ENCODE measurements around the gene KLF9.
A peak's percentile ranks its signal among the peaks of the same experiment; 100 is the strongest.

Gene KLF9

DNA sequence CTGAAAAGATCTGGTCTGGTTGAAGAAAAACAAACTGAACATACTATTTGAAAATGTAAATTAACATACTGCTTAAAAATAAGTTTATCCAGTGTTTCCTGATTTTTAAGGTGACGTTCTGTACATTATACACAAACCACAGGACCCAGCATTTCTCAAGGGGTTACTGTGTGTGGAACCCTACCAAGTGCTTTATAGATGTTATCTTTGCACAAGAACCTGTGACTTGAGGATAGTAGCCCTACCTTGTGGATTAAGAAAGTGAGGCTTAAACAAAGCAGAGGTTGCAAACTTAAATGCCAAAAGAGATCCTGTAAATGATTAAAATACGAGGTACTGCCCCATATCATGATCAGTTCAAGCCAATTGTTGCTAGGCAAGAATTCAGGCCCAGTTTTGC lies 4.7 kb downstream of the KLF9 start:
- H3K4me1 ChIP-seq (ENCODE audit: control insufficient read depth, low read depth, low read length), result no peaks in the 10 kb centered on the region
- H2AK5ac ChIP-seq (ENCODE audit: low read length), result no peak overlapping the region
- H2BK5ac ChIP-seq (ENCODE audit: low read length), result no peak overlapping the region
- H2BK15ac ChIP-seq (replicated peaks; ENCODE audit: low read depth), result no peak overlapping the region
- no peaks in the 10 kb centered on the region for H3K79me1 ChIP-seq (ENCODE audit: low read length)
- H3K56ac ChIP-seq (ENCODE audit: low read length), result no peak overlapping the region
- H4K8ac ChIP-seq (ENCODE audit: low read depth, low read length), result no peak overlapping the region
- H3K36me3 ChIP-seq (ENCODE audit: control insufficient read depth, insufficient read depth, low read length), result no peaks in the 10 kb centered on the region
- no peak overlapping the region for H3K18ac ChIP-seq (ENCODE audit: low read length)
- H3K23ac ChIP-seq (ENCODE audit: low read length), result no peak overlapping the region
- no peak overlapping the region for H3K4me3 ChIP-seq (ENCODE audit: low read length)
- no peak overlapping the region for H3K9ac ChIP-seq (ENCODE audit: low read length)
- H3K27ac ChIP-seq (ENCODE audit: low read depth, low read length), result no peak overlapping the region
- no peak overlapping the region for H4K5ac ChIP-seq (ENCODE audit: low read length)
- H3K27me3 ChIP-seq (ENCODE audit: insufficient read depth, low read length, poor library complexity), result peaks cover 5% of the 10 kb centered on the region
- H3K4ac ChIP-seq (ENCODE audit: low read depth, low read length), result no peak overlapping the region
- no peak overlapping the region for H2BK120ac ChIP-seq (ENCODE audit: low read depth, low read length)
- no CpG with 5 or more reads among the region's 2 CpGs for WGBS (ENCODE audit: extremely low coverage, insufficient coverage, low lambda C conversion rate)
- DNase-seq, result no peak
- H3K79me2 ChIP-seq (ENCODE audit: control insufficient read depth, insufficient read depth, low read length), result no peaks in the 10 kb centered on the region
- no peak overlapping the region for H3K4me2 ChIP-seq (ENCODE audit: low read length)

DNA sequence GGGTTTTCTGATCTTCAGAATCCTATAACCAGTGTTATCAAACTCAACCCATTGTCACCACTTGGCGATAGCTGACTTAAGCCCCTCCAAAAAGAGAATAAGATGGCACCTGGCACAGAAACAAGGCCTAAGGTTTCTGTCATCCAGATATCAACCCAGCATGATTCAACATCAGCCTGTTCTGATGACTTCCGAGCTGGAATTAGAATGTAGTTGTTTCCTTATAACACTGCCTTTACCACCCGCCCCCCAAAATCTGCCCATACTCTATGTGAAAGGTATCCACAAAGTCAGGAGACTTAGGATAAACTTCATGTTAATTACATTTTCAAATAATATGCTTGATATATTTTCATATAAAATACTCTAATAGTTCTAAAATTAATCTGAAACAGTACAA lies 5.2 kb downstream of the KLF9 start:
- Histone ChIP-seq H2BK5ac (ENCODE audit: low read length) (no peak overlapping the region), H3K23ac (ENCODE audit: low read length) (no peak overlapping the region), H3K36me3 (ENCODE audit: control insufficient read depth, insufficient read depth, low read length) (no peaks in the 10 kb centered on the region), H4K5ac (ENCODE audit: low read length) (no peak overlapping the region), H4K8ac (ENCODE audit: low read depth, low read length) (no peak overlapping the region), H2BK15ac (replicated peaks; ENCODE audit: low read depth) (no peak overlapping the region), H2AK5ac (ENCODE audit: low read length) (no peak overlapping the region), H3K27me3 (ENCODE audit: insufficient read depth, low read length, poor library complexity) (peaks cover 5% of the 10 kb centered on the region), H3K9ac (ENCODE audit: low read length) (no peak overlapping the region), H3K79me1 (ENCODE audit: low read length) (no peaks in the 10 kb centered on the region), H3K27ac (ENCODE audit: low read depth, low read length) (no peak overlapping the region), H3K79me2 (ENCODE audit: control insufficient read depth, insufficient read depth, low read length) (no peaks in the 10 kb centered on the region), H3K4me3 (ENCODE audit: low read length) (no peak overlapping the region), H3K56ac (ENCODE audit: low read length) (no peak overlapping the region), H3K4me2 (ENCODE audit: low read length) (no peak overlapping the region), H3K4me1 (ENCODE audit: control insufficient read depth, low read depth, low read length) (no peaks in the 10 kb centered on the region), H3K4ac (ENCODE audit: low read depth, low read length) (no peak overlapping the region), H2BK120ac (ENCODE audit: low read depth, low read length) (no peak overlapping the region), H3K18ac (ENCODE audit: low read length) (no peak overlapping the region)
- DNase-seq, result no peak
- no CpG with 5 or more reads among the region's 3 CpGs for WGBS (ENCODE audit: extremely low coverage, insufficient coverage, low lambda C conversion rate)

DNA sequence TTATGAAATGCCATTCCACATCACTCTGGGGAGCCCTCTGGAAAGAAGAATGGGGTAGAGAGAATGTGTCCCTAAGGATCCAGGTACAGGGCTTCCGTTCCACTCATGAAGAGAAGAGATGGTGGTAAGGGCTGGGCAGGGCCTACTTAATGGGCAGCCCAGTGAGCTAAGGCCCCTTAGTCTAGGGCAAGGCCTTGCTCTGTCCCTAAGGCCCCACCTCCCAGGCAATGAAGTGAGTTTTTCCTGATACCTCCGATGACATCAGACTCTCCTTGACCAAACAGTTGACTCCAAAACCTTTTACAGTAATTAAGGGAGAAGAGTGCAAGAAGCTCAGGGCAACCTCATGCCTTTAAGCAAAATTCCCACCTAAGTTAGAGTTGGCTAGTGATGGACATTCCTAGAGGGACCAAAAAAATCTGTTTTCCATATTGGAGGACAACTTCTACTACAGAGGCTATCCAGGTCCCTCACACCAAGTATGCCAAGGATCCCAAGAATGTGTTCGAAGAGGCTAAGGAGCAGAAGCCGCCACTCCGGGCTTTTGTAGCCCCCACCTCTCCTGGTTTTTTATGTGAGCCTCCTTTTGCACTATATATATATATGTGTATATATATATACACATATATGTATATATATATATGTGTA lies 5.9 kb downstream of the KLF9 start:
- H3K4me2 ChIP-seq (ENCODE audit: low read length), result no peak overlapping the region
- no peak overlapping the region for H4K8ac ChIP-seq (ENCODE audit: low read depth, low read length)
- no peaks in the 10 kb centered on the region for H3K4me1 ChIP-seq (ENCODE audit: control insufficient read depth, low read depth, low read length)
- no peaks in the 10 kb centered on the region for H3K79me2 ChIP-seq (ENCODE audit: control insufficient read depth, insufficient read depth, low read length)
- no CpG with 5 or more reads among the region's 5 CpGs for WGBS (ENCODE audit: extremely low coverage, insufficient coverage, low lambda C conversion rate)
- H3K23ac ChIP-seq (ENCODE audit: low read length), result no peak overlapping the region
- no peak overlapping the region for H2AK5ac ChIP-seq (ENCODE audit: low read length)
- no peak overlapping the region for H3K9ac ChIP-seq (ENCODE audit: low read length)
- H4K5ac ChIP-seq (ENCODE audit: low read length), result no peak overlapping the region
- no peak overlapping the region for H3K27ac ChIP-seq (ENCODE audit: low read depth, low read length)
- H2BK15ac ChIP-seq (replicated peaks; ENCODE audit: low read depth), result no peak overlapping the region
- H3K79me1 ChIP-seq (ENCODE audit: low read length), result no peaks in the 10 kb centered on the region
- no peak overlapping the region for H3K4ac ChIP-seq (ENCODE audit: low read depth, low read length)
- no peak overlapping the region for H2BK5ac ChIP-seq (ENCODE audit: low read length)
- H2BK120ac ChIP-seq (ENCODE audit: low read depth, low read length), result no peak overlapping the region
- H3K18ac ChIP-seq (ENCODE audit: low read length), result no peak overlapping the region
- no peaks in the 10 kb centered on the region for H3K36me3 ChIP-seq (ENCODE audit: control insufficient read depth, insufficient read depth, low read length)
- H3K27me3 ChIP-seq (ENCODE audit: insufficient read depth, low read length, poor library complexity), result peaks cover 5% of the 10 kb centered on the region
- H3K4me3 ChIP-seq (ENCODE audit: low read length), result no peak overlapping the region
- peak; percentile 73 for DNase-seq
- no peak overlapping the region for H3K56ac ChIP-seq (ENCODE audit: low read length)

DNA sequence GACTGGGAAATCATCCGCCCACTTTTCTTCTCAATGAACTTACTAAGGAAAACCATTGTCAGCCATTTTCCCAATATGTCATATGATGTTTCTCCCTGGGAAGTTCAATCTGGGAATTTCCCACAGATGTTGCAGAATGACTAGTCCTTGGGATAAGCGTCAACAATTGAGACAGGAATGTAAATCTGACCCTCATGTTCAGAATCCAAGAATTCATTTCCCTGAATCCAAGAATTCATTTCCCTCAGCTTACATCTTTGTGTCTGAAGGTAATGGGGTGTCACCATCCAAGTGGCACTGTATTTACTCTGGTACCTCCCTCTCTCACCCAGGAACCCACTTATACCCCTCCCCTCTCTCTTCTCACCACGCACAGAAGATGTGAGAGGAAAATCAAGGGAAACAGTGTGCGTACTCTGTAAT lies 7.4 kb downstream of the KLF9 start:
- H3K27ac ChIP-seq (ENCODE audit: low read depth, low read length), result no peak overlapping the region
- H3K23ac ChIP-seq (ENCODE audit: low read length), result peak overlapping the region; percentile 66
- no peak overlapping the region for H3K4me2 ChIP-seq (ENCODE audit: low read length)
- DNase-seq, result no peak
- no peak overlapping the region for H4K8ac ChIP-seq (ENCODE audit: low read depth, low read length)
- no peak overlapping the region for H3K18ac ChIP-seq (ENCODE audit: low read length)
- no CpG with 5 or more reads among the region's 4 CpGs for WGBS (ENCODE audit: extremely low coverage, insufficient coverage, low lambda C conversion rate)
- no peaks in the 10 kb centered on the region for H3K36me3 ChIP-seq (ENCODE audit: control insufficient read depth, insufficient read depth, low read length)
- H4K5ac ChIP-seq (ENCODE audit: low read length), result no peak overlapping the region
- H3K79me2 ChIP-seq (ENCODE audit: control insufficient read depth, insufficient read depth, low read length), result no peaks in the 10 kb centered on the region
- no peak overlapping the region for H3K9ac ChIP-seq (ENCODE audit: low read length)
- no peak overlapping the region for H2BK120ac ChIP-seq (ENCODE audit: low read depth, low read length)
- no peaks in the 10 kb centered on the region for H3K27me3 ChIP-seq (ENCODE audit: insufficient read depth, low read length, poor library complexity)
- H2BK15ac ChIP-seq (replicated peaks; ENCODE audit: low read depth), result no peak overlapping the region
- H3K79me1 ChIP-seq (ENCODE audit: low read length), result no peaks in the 10 kb centered on the region
- H3K56ac ChIP-seq (ENCODE audit: low read length), result no peak overlapping the region
- H3K4ac ChIP-seq (ENCODE audit: low read depth, low read length), result no peak overlapping the region
- H2AK5ac ChIP-seq (ENCODE audit: low read length), result no peak overlapping the region
- H3K4me1 ChIP-seq (ENCODE audit: control insufficient read depth, low read depth, low read length), result no peaks in the 10 kb centered on the region
- H3K4me3 ChIP-seq (ENCODE audit: low read length), result no peak overlapping the region
- no peak overlapping the region for H2BK5ac ChIP-seq (ENCODE audit: low read length)

DNA sequence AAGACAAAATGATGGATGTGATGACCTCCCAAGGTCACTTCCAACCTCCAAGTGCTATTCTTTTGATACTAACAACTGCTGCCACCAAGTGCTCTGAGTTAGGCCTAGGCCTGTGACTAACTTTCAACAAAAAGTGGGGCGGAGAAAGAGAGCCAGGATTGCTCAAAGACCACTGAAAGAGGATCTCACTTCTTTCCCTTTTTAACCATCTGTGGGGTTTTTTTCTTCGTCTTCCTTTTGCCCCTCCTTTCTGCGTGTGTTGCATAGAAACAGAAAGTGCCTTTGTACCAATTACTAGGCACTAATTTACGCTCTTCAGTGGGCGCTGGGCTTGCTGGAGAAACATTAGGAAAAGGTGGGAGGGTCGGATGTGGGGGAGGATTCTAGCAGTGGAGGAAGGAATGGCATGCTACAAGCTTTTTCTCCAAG lies 8.0 kb downstream of the KLF9 start:
- H3K27ac ChIP-seq (ENCODE audit: low read depth, low read length), result no peak overlapping the region
- H3K4me2 ChIP-seq (ENCODE audit: low read length), result no peak overlapping the region
- WGBS (ENCODE audit: extremely low coverage, insufficient coverage, low lambda C conversion rate), result no CpG with 5 or more reads among the region's 6 CpGs

DNA sequence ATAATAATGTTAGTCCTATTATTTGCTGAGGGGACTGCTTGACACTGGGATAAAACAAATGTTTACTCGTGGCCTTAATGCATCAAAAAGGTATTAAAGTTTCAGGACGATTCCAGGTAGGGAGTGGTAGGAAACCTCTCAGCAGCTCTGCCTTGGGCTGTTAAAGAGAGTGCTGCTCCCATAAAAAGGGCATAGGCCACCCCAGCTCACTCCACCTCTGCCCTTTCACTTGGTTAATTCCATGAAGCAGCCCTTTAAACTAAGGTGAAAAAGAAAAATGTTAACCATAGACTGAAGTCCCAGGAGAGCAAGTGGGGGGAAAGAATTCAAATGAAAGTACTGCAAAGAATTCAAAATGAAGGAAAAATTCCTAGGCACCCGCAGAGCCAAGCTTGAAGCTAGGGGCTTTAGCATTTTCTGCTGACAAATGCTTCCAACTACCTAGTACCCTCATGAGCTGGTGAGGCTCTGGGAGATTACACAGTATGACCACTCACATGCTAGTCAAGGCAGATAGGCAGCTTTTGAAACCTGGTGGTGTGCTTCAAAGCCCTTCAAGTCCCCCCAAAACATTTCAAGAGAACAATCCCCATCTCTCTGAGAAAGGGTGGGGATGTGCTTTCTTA lies 8.5 kb downstream of the KLF9 start:
- Histone ChIP-seq H3K18ac (ENCODE audit: low read length) (no peak overlapping the region), H3K79me2 (ENCODE audit: control insufficient read depth, insufficient read depth, low read length) (no peaks in the 10 kb centered on the region), H4K8ac (ENCODE audit: low read depth, low read length) (no peak overlapping the region), H2BK5ac (ENCODE audit: low read length) (no peak overlapping the region), H3K36me3 (ENCODE audit: control insufficient read depth, insufficient read depth, low read length) (no peaks in the 10 kb centered on the region), H3K56ac (ENCODE audit: low read length) (no peak overlapping the region), H3K23ac (ENCODE audit: low read length) (no peak overlapping the region), H3K79me1 (ENCODE audit: low read length) (no peaks in the 10 kb centered on the region), H3K27ac (ENCODE audit: low read depth, low read length) (no peak overlapping the region), H3K9ac (ENCODE audit: low read length) (no peak overlapping the region), H3K4ac (ENCODE audit: low read depth, low read length) (no peak overlapping the region), H3K4me1 (ENCODE audit: control insufficient read depth, low read depth, low read length) (no peaks in the 10 kb centered on the region), H4K5ac (ENCODE audit: low read length) (no peak overlapping the region), H2AK5ac (ENCODE audit: low read length) (no peak overlapping the region), H3K4me2 (ENCODE audit: low read length) (no peak overlapping the region), H2BK15ac (replicated peaks; ENCODE audit: low read depth) (no peak overlapping the region), H2BK120ac (ENCODE audit: low read depth, low read length) (no peak overlapping the region), H3K27me3 (ENCODE audit: insufficient read depth, low read length, poor library complexity) (no peaks in the 10 kb centered on the region), H3K4me3 (ENCODE audit: low read length) (no peak overlapping the region)
- DNase-seq, result peak; percentile 17
- no CpG with 5 or more reads among the region's 3 CpGs for whole genome bisulfite sequencing (ENCODE audit: extremely low coverage, insufficient coverage, low lambda C conversion rate)

More for the DNA sequence above, 8.0 kb downstream of the KLF9 start:
- Histone ChIP-seq H3K79me2 (ENCODE audit: control insufficient read depth, insufficient read depth, low read length) (no peaks in the 10 kb centered on the region), H4K5ac (ENCODE audit: low read length) (no peak overlapping the region), H2BK5ac (ENCODE audit: low read length) (no peak overlapping the region), H3K36me3 (ENCODE audit: control insufficient read depth, insufficient read depth, low read length) (no peaks in the 10 kb centered on the region), H3K4ac (ENCODE audit: low read depth, low read length) (no peak overlapping the region), H3K56ac (ENCODE audit: low read length) (no peak overlapping the region), H3K4me1 (ENCODE audit: control insufficient read depth, low read depth, low read length) (no peaks in the 10 kb centered on the region), H2AK5ac (ENCODE audit: low read length) (no peak overlapping the region), H3K79me1 (ENCODE audit: low read length) (no peaks in the 10 kb centered on the region), H2BK120ac (ENCODE audit: low read depth, low read length) (no peak overlapping the region), H3K27me3 (ENCODE audit: insufficient read depth, low read length, poor library complexity) (no peaks in the 10 kb centered on the region), H3K4me3 (ENCODE audit: low read length) (no peak overlapping the region), H3K18ac (ENCODE audit: low read length) (no peak overlapping the region), H3K23ac (ENCODE audit: low read length) (no peak overlapping the region), H4K8ac (ENCODE audit: low read depth, low read length) (no peak overlapping the region), H2BK15ac (replicated peaks; ENCODE audit: low read depth) (no peak overlapping the region), H3K9ac (ENCODE audit: low read length) (no peak overlapping the region)
- DNase-seq, result peak; percentile 41
